Liver (tissue), 9 donors: Measurements from ENCODE around the gene TBX2. TPM values are rescaled to one million over a fixed set of nuclear protein-coding genes. Genes with fewer than 3 reads are reported as not detected.

Experiments
- DNase-seq: peaks from one replicate; pipeline ENCODE4 v3.0.0-alpha.2; 2017; ENCODE audit warnings: low spot score
- H3K27ac ChIP-seq, 2 donors: one replicate each; pipeline ENCODE4 v1.7.0; 2013; ENCODE audit warnings: inconsistent platforms in 2 of 2, low read length in 2 of 2, control low read depth in 1 of 2, low read depth in 1 of 2, mild to moderate bottlenecking in 1 of 2
- H3K27me3 ChIP-seq, 4 donors: one replicate each; pipeline versions ENCODE4 v1.6.1 to v1.7.0; 2013; ENCODE audit warnings: low read length in 3 of 4, inconsistent platforms in 1 of 4, mild to moderate bottlenecking in 1 of 4, moderate library complexity in 1 of 4; ENCODE audit not compliant: control insufficient read depth in 4 of 4, insufficient read depth in 4 of 4
- H3K36me3 ChIP-seq, 4 donors: one replicate each; pipeline versions ENCODE4 v1.6.1 to v1.7.0; 2013; ENCODE audit warnings: low read length in 3 of 4, mild to moderate bottlenecking in 3 of 4, low read depth in 1 of 4, moderate library complexity in 1 of 4; ENCODE audit not compliant: control insufficient read depth in 4 of 4, insufficient read depth in 3 of 4
- H3K4me1 ChIP-seq, 4 donors: one replicate each; pipeline versions ENCODE4 v1.6.1 to v1.7.0; 2013; ENCODE audit warnings: low read length in 3 of 4, mild to moderate bottlenecking in 3 of 4, moderate library complexity in 1 of 4; ENCODE audit not compliant: control insufficient read depth in 4 of 4, insufficient read depth in 4 of 4
- H3K4me3 ChIP-seq, 3 donors: one replicate each; pipeline versions ENCODE4 v1.6.1 to v1.7.0; 2013; ENCODE audit warnings: low read length in 3 of 3, control low read depth in 1 of 3, low read depth in 1 of 3, mild to moderate bottlenecking in 1 of 3
- H3K9ac ChIP-seq, 2 donors: one replicate each; pipeline ENCODE4 v1.7.0; 2013; ENCODE audit warnings: low read length in 2 of 2, mild to moderate bottlenecking in 2 of 2, moderate library complexity in 2 of 2, control low read depth in 1 of 2, low read depth in 1 of 2
- H3K9me3 ChIP-seq, 4 donors: one replicate each; pipeline versions ENCODE4 v1.6.1 to v1.7.0; 2013; ENCODE audit warnings: low read length in 3 of 4; ENCODE audit not compliant: control insufficient read depth in 4 of 4
- EGR1 ChIP-seq, 2 donors: IDR thresholded peaks; 2 replicates each; pipeline ENCODE4 v1.6.1; 2016 to 2018; ENCODE audit warnings: antibody characterized with exemption in 2 of 2, low read depth in 2 of 2
- FOXA1 ChIP-seq: IDR thresholded peaks from 2 replicates; pipeline ENCODE4 v1.6.1; 2016; ENCODE audit warnings: antibody characterized with exemption
- FOXA2 ChIP-seq: IDR thresholded peaks from 2 replicates; pipeline ENCODE4 v1.6.1; 2016; ENCODE audit warnings: antibody characterized with exemption
- GABPA ChIP-seq, 2 donors: IDR thresholded peaks in 1 of 2; conservative IDR thresholded peaks in 1 of 2; 2 replicates each; pipeline ENCODE4 v1.6.1; 2016; ENCODE audit warnings: antibody characterized with exemption in 2 of 2, mild to moderate bottlenecking in 1 of 2, moderate library complexity in 1 of 2
- HNF4A ChIP-seq, 2 donors: conservative IDR thresholded peaks; 2 replicates each; pipeline ENCODE4 v1.6.1; 2016; ENCODE audit warnings: antibody characterized with exemption in 2 of 2, mild to moderate bottlenecking in 2 of 2
- HNF4G ChIP-seq: IDR thresholded peaks from 2 replicates; pipeline ENCODE4 v1.6.1; 2016; ENCODE audit warnings: antibody characterized with exemption
- JUND ChIP-seq, 2 donors: IDR thresholded peaks; 2 replicates each; pipeline ENCODE4 v1.6.1; 2016; ENCODE audit warnings: antibody characterized with exemption in 2 of 2
- MAX ChIP-seq: IDR thresholded peaks from 2 replicates; pipeline ENCODE4 v1.6.1; 2016; ENCODE audit warnings: antibody characterized with exemption
- NR2F2 ChIP-seq: IDR thresholded peaks from 2 replicates; pipeline ENCODE4 v1.6.1; 2016; ENCODE audit warnings: antibody characterized with exemption
- RAD21 ChIP-seq, 2 donors: IDR thresholded peaks; 2 replicates each; pipeline ENCODE4 v1.6.1; 2016; ENCODE audit warnings: antibody characterized with exemption in 2 of 2, mild to moderate bottlenecking in 2 of 2
- RXRA ChIP-seq, 2 donors: IDR thresholded peaks; 2 replicates each; pipeline ENCODE4 v1.6.1; 2017 to 2018; ENCODE audit warnings: antibody characterized with exemption in 2 of 2, mild to moderate bottlenecking in 1 of 2
- SP1 ChIP-seq: IDR thresholded peaks from 2 replicates; pipeline ENCODE4 v1.6.1; 2018; ENCODE audit warnings: antibody characterized with exemption, mild to moderate bottlenecking
- WGBS: extraction: QIAGEN DNeasy Blood & Tissue Kit; methylation state at CpG from one replicate; pipeline ENCODE4 v1.1.7; 2013; 5-methylcytosine and 5-hydroxymethylcytosine counted together
- polyA plus RNA-seq, 2 donors: library from polyadenylated mRNA; stranded (reverse) in 1 of 2; unstranded in 1 of 2; fragments of 200-250 nt in 1 of 2; fragments of >200 nt in 1 of 2; fragmentation: Nextera tagmentation in 1 of 2; extraction: Ambion mirVana in 1 of 2; gene quantifications; one replicate each; pipeline versions ENCODE4 v1.2.1 to v1.2.3, GENCODE V29; 2013 to 2015
- total RNA-seq, 2 donors: library from RNA; depleted of rRNA; stranded (reverse); fragments of >200 nt; gene quantifications; one replicate each; pipeline ENCODE4 v1.2.3, GENCODE V29; 2014
- TF ChIP-seq, protein P1 (sequence below): IDR thresholded peaks from 2 replicates; pipeline ENCODE4 v1.6.1; 2016; ENCODE audit warnings: antibody characterized with exemption
- TF ChIP-seq, protein P2 (sequence below): IDR thresholded peaks from 2 replicates; pipeline ENCODE4 v1.6.1; 2016; ENCODE audit warnings: antibody characterized with exemption, mild to moderate bottlenecking
- TF ChIP-seq, protein P3 (sequence below): fragments of 150-350 bp; IDR thresholded peaks from 2 replicates; pipeline ENCODE4 v1.5.1; 2017; ENCODE audit warnings: improper control_type of control experiment, low read depth, low read length; ENCODE audit not compliant: missing input control
- donor health status: healthy.
- donor health status: healthy.
- donor health status: healthy.
- donor health status: healthy.
- donor health status: healthy.

TBX2 gene
- total and polyA plus RNA-seq, 4 donors: 0.85 to 3.1 (median 2.5) TPM

DNA sequence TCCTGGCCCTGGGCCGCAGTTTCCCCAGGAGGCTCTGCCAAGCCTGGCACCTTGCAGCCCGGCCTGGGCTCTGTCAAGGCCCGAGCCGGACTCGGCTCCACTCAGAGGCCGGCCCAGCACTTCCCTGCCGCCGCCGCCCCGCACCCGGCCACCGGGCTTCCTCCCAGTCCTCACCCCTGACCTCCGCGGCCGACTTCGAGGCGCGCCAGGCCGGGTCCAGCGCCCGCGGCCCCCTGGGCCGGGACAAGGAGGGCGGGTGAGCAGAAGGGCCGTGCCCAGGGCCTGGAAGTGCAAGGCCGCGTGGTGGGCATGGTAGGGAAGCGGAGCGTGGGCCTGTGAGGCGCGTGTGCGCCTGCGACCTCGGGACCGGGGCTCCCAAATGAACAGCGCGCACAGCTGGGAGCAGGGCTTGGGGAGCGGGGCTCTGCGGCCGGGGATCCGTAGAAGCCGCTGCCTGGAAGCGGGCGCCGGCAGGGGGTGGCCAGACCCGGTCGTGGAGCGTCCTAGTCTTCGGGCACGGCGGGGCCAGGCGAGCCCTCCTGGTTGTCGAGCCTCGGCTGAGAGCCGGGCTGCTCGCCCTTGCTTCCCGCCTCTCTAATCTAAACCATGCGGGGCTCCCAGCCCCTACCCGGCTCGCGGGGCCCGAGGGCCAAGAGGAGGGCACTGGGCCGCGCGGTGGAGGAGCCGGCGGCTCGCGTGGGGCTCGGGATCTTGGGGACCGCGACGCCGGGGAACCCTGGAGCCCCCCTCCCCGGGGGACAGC is 52.1 kb downstream of the TBX2 start:
- peak; percentile 27 for DNase-seq
- Histone ChIP-seq H3K4me3 (peak overlapping the region in 1 of 3 donors; percentile 35), H3K4me1 (peaks cover 2 to 22% (median 14%) of the 10 kb centered on the region in 4 donors), H3K36me3 (no peaks in the 10 kb centered on the region), H3K27ac (no peak overlapping the region), H3K27me3 (peaks cover 9 to 28% (median 16%) of the 10 kb centered on the region in 4 donors), H3K9me3 (peaks cover 0 to 3% (median 0%) of the 10 kb centered on the region in 4 donors), H3K9ac (no peak overlapping the region)
- TF ChIP-seq RXRA (IDR thresholded peaks at IDR 0.05): no peak
- TF ChIP-seq SP1: no peak
- TF ChIP-seq MAX: no peak
- TF ChIP-seq HNF4A (conservative IDR thresholded peaks at IDR 0.05): no peak
- TF ChIP-seq FOXA1: no peak
- no peak for TF ChIP-seq FOXA2
- TF ChIP-seq GABPA (IDR thresholded peaks at IDR 0.05 in 1 of 2, conservative IDR thresholded peaks at IDR 0.05 in 1 of 2): no peak
- TF ChIP-seq, protein P1, sequence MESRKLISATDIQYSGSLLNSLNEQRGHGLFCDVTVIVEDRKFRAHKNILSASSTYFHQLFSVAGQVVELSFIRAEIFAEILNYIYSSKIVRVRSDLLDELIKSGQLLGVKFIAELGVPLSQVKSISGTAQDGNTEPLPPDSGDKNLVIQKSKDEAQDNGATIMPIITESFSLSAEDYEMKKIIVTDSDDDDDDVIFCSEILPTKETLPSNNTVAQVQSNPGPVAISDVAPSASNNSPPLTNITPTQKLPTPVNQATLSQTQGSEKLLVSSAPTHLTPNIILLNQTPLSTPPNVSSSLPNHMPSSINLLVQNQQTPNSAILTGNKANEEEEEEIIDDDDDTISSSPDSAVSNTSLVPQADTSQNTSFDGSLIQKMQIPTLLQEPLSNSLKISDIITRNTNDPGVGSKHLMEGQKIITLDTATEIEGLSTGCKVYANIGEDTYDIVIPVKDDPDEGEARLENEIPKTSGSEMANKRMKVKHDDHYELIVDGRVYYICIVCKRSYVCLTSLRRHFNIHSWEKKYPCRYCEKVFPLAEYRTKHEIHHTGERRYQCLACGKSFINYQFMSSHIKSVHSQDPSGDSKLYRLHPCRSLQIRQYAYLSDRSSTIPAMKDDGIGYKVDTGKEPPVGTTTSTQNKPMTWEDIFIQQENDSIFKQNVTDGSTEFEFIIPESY: no peak
- TF ChIP-seq JUND (IDR thresholded peaks at IDR 0.05): no peak
- TF ChIP-seq, protein P2, sequence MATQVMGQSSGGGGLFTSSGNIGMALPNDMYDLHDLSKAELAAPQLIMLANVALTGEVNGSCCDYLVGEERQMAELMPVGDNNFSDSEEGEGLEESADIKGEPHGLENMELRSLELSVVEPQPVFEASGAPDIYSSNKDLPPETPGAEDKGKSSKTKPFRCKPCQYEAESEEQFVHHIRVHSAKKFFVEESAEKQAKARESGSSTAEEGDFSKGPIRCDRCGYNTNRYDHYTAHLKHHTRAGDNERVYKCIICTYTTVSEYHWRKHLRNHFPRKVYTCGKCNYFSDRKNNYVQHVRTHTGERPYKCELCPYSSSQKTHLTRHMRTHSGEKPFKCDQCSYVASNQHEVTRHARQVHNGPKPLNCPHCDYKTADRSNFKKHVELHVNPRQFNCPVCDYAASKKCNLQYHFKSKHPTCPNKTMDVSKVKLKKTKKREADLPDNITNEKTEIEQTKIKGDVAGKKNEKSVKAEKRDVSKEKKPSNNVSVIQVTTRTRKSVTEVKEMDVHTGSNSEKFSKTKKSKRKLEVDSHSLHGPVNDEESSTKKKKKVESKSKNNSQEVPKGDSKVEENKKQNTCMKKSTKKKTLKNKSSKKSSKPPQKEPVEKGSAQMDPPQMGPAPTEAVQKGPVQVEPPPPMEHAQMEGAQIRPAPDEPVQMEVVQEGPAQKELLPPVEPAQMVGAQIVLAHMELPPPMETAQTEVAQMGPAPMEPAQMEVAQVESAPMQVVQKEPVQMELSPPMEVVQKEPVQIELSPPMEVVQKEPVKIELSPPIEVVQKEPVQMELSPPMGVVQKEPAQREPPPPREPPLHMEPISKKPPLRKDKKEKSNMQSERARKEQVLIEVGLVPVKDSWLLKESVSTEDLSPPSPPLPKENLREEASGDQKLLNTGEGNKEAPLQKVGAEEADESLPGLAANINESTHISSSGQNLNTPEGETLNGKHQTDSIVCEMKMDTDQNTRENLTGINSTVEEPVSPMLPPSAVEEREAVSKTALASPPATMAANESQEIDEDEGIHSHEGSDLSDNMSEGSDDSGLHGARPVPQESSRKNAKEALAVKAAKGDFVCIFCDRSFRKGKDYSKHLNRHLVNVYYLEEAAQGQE: no peak
- no peak for TF ChIP-seq EGR1 (IDR thresholded peaks at IDR 0.05; ENCODE audit: low read depth in 2 of 2)
- no peak for TF ChIP-seq RAD21 (IDR thresholded peaks at IDR 0.05)
- TF ChIP-seq NR2F2: no peak
- WGBS: 7% methylated on average over 75 of the region's 75 CpGs

DNA sequence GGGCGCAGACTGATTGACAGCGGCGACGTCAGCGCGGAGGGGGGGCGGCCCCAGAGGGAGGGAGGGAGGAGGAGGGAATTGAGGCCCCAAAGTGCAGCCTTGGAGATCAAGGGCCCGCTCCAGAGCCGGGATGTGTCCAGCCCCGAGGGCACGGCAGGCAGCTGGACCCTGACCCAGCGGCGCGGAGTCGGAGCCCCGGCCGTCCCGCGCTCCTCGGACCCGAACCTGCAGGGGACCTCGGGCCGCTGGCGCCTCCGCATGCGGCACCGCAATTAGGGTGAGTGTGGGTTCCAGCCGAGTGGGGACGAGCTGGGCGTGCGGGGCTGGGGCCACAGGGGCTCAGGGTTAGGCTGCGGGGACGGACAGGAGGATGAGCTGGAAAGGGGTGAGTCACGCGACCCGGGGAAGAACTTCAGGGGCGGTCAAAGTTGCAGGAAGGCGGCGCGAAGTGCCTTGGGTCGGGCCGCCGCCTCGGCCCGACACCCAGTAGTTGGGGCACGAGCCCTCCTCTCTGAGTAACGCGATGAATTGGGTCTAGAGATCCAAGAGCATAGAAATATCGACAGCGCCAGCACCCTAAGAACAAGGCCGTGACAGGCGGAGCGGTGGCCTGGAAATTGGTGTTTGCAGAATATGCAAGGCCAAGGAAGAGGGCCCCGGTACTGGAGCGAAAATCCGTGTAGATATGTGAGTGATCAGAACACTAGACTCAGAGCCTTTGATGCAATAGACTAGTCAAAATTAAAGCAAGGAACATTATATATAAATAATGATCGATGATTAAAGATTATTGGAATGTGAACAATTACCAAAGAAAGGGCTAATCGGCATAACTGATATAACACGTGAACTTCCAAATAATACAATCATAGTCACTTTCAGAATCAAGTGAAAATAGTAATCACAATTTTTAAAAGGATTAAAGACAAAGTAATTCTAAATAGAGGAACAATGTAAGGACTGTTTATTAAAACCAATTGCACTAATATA is 53.0 kb downstream of the TBX2 start, which contains the start of gene TBX4:
TSS of gene TBX4 (plus strand) at position 122 of the 990 bp plus-strand sequence. CDS start 4,069 bp downstream, outside the sequence.
- no peak within 1 kb of the TSS for H3K27ac ChIP-seq
- H3K4me1 ChIP-seq: peaks cover 2 to 22% (median 14%) of the 10 kb centered on the region in 4 donors
- TF ChIP-seq HNF4A (conservative IDR thresholded peaks at IDR 0.05): no peak
- TF ChIP-seq RAD21 (IDR thresholded peaks at IDR 0.05): no peak
- no peak for TF ChIP-seq FOXA2
- TF ChIP-seq FOXA1: no peak
- TF ChIP-seq, protein P2: no peak
- no peak for TF ChIP-seq HNF4G
- TF ChIP-seq, protein P3, sequence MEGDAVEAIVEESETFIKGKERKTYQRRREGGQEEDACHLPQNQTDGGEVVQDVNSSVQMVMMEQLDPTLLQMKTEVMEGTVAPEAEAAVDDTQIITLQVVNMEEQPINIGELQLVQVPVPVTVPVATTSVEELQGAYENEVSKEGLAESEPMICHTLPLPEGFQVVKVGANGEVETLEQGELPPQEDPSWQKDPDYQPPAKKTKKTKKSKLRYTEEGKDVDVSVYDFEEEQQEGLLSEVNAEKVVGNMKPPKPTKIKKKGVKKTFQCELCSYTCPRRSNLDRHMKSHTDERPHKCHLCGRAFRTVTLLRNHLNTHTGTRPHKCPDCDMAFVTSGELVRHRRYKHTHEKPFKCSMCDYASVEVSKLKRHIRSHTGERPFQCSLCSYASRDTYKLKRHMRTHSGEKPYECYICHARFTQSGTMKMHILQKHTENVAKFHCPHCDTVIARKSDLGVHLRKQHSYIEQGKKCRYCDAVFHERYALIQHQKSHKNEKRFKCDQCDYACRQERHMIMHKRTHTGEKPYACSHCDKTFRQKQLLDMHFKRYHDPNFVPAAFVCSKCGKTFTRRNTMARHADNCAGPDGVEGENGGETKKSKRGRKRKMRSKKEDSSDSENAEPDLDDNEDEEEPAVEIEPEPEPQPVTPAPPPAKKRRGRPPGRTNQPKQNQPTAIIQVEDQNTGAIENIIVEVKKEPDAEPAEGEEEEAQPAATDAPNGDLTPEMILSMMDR: no peak
- no peak for TF ChIP-seq NR2F2
- peak; percentile 33 for DNase-seq
- no peaks in the 10 kb centered on the region for H3K36me3 ChIP-seq
- WGBS: 14% methylated on average over 59 of the region's 59 CpGs
- peaks cover 11 to 28% (median 15%) of the 10 kb centered on the region in 4 donors for H3K27me3 ChIP-seq
- no peak within 1 kb of the TSS for H3K9ac ChIP-seq
- peaks cover 0 to 3% (median 0%) of the 10 kb centered on the region in 4 donors for H3K9me3 ChIP-seq
- H3K4me3 ChIP-seq: peak within 1 kb of the TSS in 1 of 3 donors; percentile 35
